Caco-2 (cell line): ENCODE results near the gene STK32B. TPM values are rescaled to one million over a fixed set of nuclear protein-coding genes. Genes with fewer than 3 reads are reported as not detected.

Source experiments
- BruUV-seq: library from RNA; stranded (reverse); fragments of 400-500 nt; replicated peaks from 2 replicates; lab custom pipeline; 2021; lab: Mats Ljungman, UMichigan
- CTCF ChIA-PET: fragments of 300-600 bp; sonication (Branson Sonifier 250); formaldehyde crosslinking; loops from one replicate; lab custom pipeline; 2022; ENCODE audit warnings: antibody characterized with exemption; lab: Charles Lee
- POLR2A ChIA-PET: fragments of 300-600 bp; sonication (Branson Sonifier 250); formaldehyde crosslinking; loops from one replicate; lab custom pipeline; 2022; ENCODE audit warnings: antibody characterized with exemption; lab: Charles Lee
- DNase-seq, 2 experiments: peaks; one replicate each; pipeline versions ENCODE4 v3.0.0 to v3.0.0-alpha.2; 2020 to 2022
- H3K27me3 ChIP-seq: replicated peaks from 2 replicates; pipeline ENCODE4 v1.6.0; 2011; ENCODE audit warnings: low read length; ENCODE audit not compliant: control insufficient read depth, insufficient read depth
- H3K36me3 ChIP-seq: 2 replicates; pipeline ENCODE4 v1.5.1; 2011; ENCODE audit warnings: low read length; ENCODE audit not compliant: control insufficient read depth, insufficient read depth
- H3K4me1 ChIP-seq: fragments of 250-450 bp; sonication (Bioruptor Pico); 2 replicates; pipeline ENCODE4 v1.5.1; 2020; ENCODE audit warnings: mild to moderate bottlenecking
- H3K4me3 ChIP-seq: 2 replicates; pipeline ENCODE4 v1.5.1; 2011; ENCODE audit warnings: low read depth, mild to moderate bottlenecking, control low read depth, low read length
- H3K9me3 ChIP-seq: fragments of 250-450 bp; sonication (Bioruptor Pico); 2 replicates; pipeline ENCODE4 v1.5.1; 2020; ENCODE audit warnings: mild to moderate bottlenecking, moderate library complexity
- H3K27ac Mint-ChIP-seq: one replicate; pipeline ENCODE4 v1.8.0; 2022; ENCODE audit warnings: mixed read lengths; ENCODE audit not compliant: unreplicated experiment
- H3K27me3 Mint-ChIP-seq: one replicate; pipeline ENCODE4 v1.8.0; 2022; ENCODE audit warnings: mixed read lengths; ENCODE audit not compliant: insufficient read depth, unreplicated experiment
- H3K36me3 Mint-ChIP-seq: one replicate; pipeline ENCODE4 v1.8.0; 2022; ENCODE audit warnings: mild to moderate bottlenecking, mixed read lengths; ENCODE audit not compliant: insufficient read depth, unreplicated experiment
- H3K4me1 Mint-ChIP-seq: one replicate; pipeline ENCODE4 v1.8.0; 2022; ENCODE audit warnings: low read depth, mixed read lengths; ENCODE audit not compliant: unreplicated experiment
- H3K4me3 Mint-ChIP-seq: one replicate; pipeline ENCODE4 v1.8.0; 2022; ENCODE audit warnings: mild to moderate bottlenecking, moderate library complexity, mixed read lengths; ENCODE audit not compliant: unreplicated experiment
- H3K9me3 Mint-ChIP-seq: one replicate; pipeline ENCODE4 v1.8.0; 2022; ENCODE audit warnings: mixed read lengths; ENCODE audit not compliant: unreplicated experiment
- intact Hi-C: fragments of 100-400 bp; cut with micrococcal nuclease; formaldehyde crosslinking; loops from one replicate; pipeline ENCODE4 v1.10.0; 2022; ENCODE audit not compliant: unreplicated experiment
- total RNA-seq: library from RNA; stranded (reverse); gene quantifications from 2 replicates; pipeline ENCODE4 v1.2.3, GENCODE V29; 2022
- TF ChIP-seq, protein P1 (sequence below), 2 experiments: fragments of 200-600 bp in 1 of 2; IDR thresholded peaks; 1 replicate in 1 of 2; 2 replicates in 1 of 2; pipeline versions ENCODE4 v1.5.1 to v1.8.0; 2011 to 2022; ENCODE audit warnings: antibody characterized with exemption in 1 of 2, control low read depth in 1 of 2, inconsistent platforms in 1 of 2, low read depth in 1 of 2, low read length in 1 of 2, mild to moderate bottlenecking in 1 of 2, moderate library complexity in 1 of 2; ENCODE audit not compliant: insufficient read depth in 1 of 2, severe bottlenecking in 1 of 2, unreplicated experiment in 1 of 2

STK32B gene
- total RNA-seq, 1 experiment from 2014 or later: 11.2 TPM

DNA sequence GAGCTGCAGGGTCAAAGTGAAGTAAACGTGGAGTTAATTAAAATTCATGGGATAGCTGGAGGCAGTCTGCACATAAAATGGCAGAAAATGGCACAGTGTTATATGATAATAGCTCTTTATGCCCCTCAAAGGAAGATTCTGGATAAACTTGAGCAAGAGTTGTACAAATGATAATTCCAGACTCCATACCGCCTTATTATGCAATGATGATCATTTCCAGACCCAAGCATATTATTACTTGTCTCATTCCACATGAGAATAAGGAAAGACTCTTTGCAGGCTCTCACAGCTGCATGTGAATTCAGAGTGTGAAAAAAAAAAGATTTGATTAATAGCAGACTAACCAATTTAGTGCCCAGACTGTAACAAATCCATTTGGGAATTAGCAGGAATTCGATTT lies 105.4 kb downstream of the STK32B start:
- H3K36me3 ChIP-seq: no peaks in the 10 kb centered on the region
- no peaks in the 10 kb centered on the region for H3K36me3 Mint-ChIP-seq
- peaks cover 16% of the 10 kb centered on the region for H3K9me3 Mint-ChIP-seq
- peaks cover 10% of the 10 kb centered on the region for H3K4me1 Mint-ChIP-seq
- no peaks in the 10 kb centered on the region for H3K9me3 ChIP-seq
- no peaks in the 10 kb centered on the region for H3K27me3 ChIP-seq
- H3K27me3 Mint-ChIP-seq: no peaks in the 10 kb centered on the region
- TF ChIP-seq, protein P1, sequence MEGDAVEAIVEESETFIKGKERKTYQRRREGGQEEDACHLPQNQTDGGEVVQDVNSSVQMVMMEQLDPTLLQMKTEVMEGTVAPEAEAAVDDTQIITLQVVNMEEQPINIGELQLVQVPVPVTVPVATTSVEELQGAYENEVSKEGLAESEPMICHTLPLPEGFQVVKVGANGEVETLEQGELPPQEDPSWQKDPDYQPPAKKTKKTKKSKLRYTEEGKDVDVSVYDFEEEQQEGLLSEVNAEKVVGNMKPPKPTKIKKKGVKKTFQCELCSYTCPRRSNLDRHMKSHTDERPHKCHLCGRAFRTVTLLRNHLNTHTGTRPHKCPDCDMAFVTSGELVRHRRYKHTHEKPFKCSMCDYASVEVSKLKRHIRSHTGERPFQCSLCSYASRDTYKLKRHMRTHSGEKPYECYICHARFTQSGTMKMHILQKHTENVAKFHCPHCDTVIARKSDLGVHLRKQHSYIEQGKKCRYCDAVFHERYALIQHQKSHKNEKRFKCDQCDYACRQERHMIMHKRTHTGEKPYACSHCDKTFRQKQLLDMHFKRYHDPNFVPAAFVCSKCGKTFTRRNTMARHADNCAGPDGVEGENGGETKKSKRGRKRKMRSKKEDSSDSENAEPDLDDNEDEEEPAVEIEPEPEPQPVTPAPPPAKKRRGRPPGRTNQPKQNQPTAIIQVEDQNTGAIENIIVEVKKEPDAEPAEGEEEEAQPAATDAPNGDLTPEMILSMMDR (IDR thresholded peaks at IDR 0.05; ENCODE audit: insufficient read depth in 1 of 2, low read depth in 1 of 2, low read length in 1 of 2, severe bottlenecking in 1 of 2, unreplicated experiment in 1 of 2): no peak
- DNase-seq: no peak
- 0 out of 2 replicates have a peak, but pooled peaks cover 5% of the 10 kb centered on the region for H3K4me1 ChIP-seq
- ChIA-PET POLR2A (no interaction called here), CTCF (no interaction called here)
- H3K27ac Mint-ChIP-seq: no peak overlapping the region
- no peak overlapping the region for H3K4me3 Mint-ChIP-seq
- intact Hi-C loops: no loop called here
- H3K4me3 ChIP-seq: no peak overlapping the region
- BruUV-seq: no TSS peak

DNA sequence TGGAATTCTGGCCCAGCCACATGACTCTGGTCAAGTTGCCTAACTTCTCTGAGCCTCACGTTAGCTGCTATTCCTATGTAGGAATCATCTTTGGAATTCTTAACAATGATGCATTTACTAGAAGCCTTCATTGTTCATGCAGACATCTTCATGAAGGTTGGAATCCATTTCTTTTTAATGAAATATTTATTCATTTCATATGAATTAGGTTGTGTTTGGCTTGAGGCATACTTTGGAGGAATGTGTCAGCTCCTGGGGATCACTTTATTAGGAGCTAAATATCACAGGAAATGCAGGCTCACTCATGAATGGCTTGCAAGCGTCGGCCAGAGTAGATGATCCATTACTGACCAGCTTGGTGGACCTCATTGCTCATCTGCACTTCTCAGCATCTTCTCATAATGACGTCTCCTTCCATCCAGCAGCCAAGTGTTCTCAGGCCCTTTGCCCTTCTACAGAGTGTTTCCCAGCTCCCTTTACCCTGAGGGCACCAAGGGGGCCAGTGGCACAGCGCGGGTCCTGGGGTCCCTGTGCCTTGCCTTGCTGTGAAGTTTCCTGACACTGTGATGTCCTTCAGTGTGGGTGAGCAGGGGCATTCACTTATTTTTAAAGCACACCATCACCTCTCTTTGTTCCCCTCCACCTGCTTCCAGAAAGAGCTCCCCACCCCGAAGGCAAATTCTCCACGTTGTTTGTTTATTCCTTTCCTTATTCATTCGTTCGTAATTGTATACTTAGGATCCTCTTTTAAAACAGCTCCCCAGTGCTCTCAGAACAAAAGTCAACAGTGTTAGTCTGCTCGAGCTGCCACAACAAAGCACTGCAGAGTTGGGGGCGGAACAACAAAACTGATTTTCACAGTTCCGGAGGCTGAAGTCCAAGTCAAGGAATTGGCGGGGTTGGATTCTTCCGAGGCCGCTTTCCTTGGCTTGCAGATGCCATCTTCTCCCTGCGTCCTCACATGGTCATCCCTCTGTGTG lies 106.8 kb downstream of the STK32B start:
- Histone ChIP-seq H3K9me3 (no peaks in the 10 kb centered on the region), H3K4me1 (0 out of 2 replicates have a peak, but pooled peaks cover 5% of the 10 kb centered on the region), H3K27me3 (no peaks in the 10 kb centered on the region), H3K4me3 (no peak overlapping the region), H3K36me3 (no peaks in the 10 kb centered on the region)
- POLR2A ChIA-PET: no interaction called here
- Mint-ChIP-seq H3K4me3 (peak overlapping the region; percentile 66), H3K9me3 (peaks cover 16% of the 10 kb centered on the region), H3K36me3 (no peaks in the 10 kb centered on the region), H3K4me1 (peaks cover 12% of the 10 kb centered on the region), H3K27ac (peak overlapping the region; percentile 78), H3K27me3 (no peaks in the 10 kb centered on the region)
- intact Hi-C loops: no loop called here
- CTCF ChIA-PET: no interaction called here
- TF ChIP-seq, protein P1 (IDR thresholded peaks at IDR 0.05; ENCODE audit: insufficient read depth in 1 of 2, low read depth in 1 of 2, low read length in 1 of 2, severe bottlenecking in 1 of 2, unreplicated experiment in 1 of 2): no peak
- peak in 1 of 2 experiments; percentile 38 for DNase-seq
- BruUV-seq: no TSS peak

DNA sequence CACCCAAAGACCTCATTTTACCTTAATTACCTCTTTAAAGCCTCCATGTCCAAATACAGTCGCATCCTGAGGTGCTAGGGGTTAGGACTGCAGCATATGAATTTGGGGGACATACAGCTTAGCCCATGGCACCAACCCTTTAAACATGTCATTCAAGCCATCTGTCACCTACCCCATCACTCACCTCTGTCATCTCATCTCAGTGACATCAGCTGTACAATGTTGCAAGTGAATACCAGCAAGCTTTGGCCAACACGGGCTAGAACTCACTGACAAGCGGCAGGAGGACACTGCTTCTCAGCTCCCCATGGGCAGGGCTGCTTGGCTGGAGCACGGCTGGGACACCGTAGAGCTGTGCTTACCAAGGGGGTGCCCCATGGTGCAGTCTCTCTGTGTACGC lies 107.5 kb downstream of the STK32B start:
- no peak for DNase-seq
- CTCF ChIA-PET: no interaction called here

More for the DNA sequence above, 107.5 kb downstream of the STK32B start:
- H3K36me3 ChIP-seq: no peaks in the 10 kb centered on the region
- Mint-ChIP-seq H3K36me3 (no peaks in the 10 kb centered on the region), H3K9me3 (peaks cover 16% of the 10 kb centered on the region), H3K4me1 (peaks cover 16% of the 10 kb centered on the region), H3K27ac (peak overlapping the region; percentile 78), H3K4me3 (peak overlapping the region; percentile 66), H3K27me3 (no peaks in the 10 kb centered on the region)
- no peak overlapping the region for H3K4me3 ChIP-seq
- H3K4me1 ChIP-seq: 0 out of 2 replicates have a peak, but pooled peaks cover 5% of the 10 kb centered on the region
- H3K27me3 ChIP-seq: no peaks in the 10 kb centered on the region
- intact Hi-C loops: no loop called here
- TF ChIP-seq, protein P1 (IDR thresholded peaks at IDR 0.05; ENCODE audit: insufficient read depth in 1 of 2, low read depth in 1 of 2, low read length in 1 of 2, severe bottlenecking in 1 of 2, unreplicated experiment in 1 of 2): no peak
- POLR2A ChIA-PET: no interaction called here
- no peaks in the 10 kb centered on the region for H3K9me3 ChIP-seq
- no TSS peak for BruUV-seq
